Measurements from ENCODE around the gene SOX6. TPM values are rescaled to one million over a fixed set of nuclear protein-coding genes. Genes with fewer than 3 reads are reported as not detected.

SOX6 gene
- total and polyA plus RNA-seq, 2 donors (not counting 3 experiments of a cell fraction or from before 2014, with no cell fraction given), result 0.14 to 3.7 TPM

DNA sequence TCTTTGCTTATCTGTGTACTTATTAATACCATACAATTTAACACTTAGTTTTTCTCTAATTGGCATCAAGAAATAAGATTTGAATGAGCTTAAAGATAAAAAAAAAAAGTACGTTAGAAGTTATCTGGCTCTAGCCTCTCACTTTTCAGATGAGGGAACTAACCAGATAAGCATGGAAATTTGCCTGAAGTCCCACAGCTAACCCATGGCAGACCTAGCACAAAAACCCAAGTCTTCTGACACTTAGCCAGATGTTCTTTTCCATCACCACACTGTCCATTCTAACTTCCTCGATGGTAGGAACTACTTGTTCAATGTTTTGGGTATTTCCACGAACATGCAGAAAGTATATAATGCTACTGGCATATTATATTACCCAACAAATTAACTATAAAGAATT is 7.4 kb upstream of the SOX6 start:
- Histone ChIP-seq H3K9ac (replicated peaks; ENCODE audit: extremely low read depth, insufficient read depth, low read length) (no peak overlapping the region), H3K9me1 (replicated peaks; ENCODE audit: control insufficient read depth, extremely low read depth, insufficient read depth, low read length) (no peaks in the 10 kb centered on the region), H3K4me3 (replicated peaks in 1 of 3; ENCODE audit: insufficient read depth in 1 of 3, low read depth in 1 of 3, low read length in 3 of 3) (no peak overlapping the region), H4K20me1 (replicated peaks; ENCODE audit: control insufficient read depth, extremely low read depth, insufficient read depth, low read length) (no peaks in the 10 kb centered on the region), H2AFZ (ENCODE audit: low read depth, low read length) (no peak overlapping the region), H3K9me3 (replicated peaks; ENCODE audit: control insufficient read depth, insufficient read depth, low read length) (no peaks in the 10 kb centered on the region), H3K4me1 (ENCODE audit: control insufficient read depth, extremely low read depth, insufficient read depth, low read length) (no peaks in the 10 kb centered on the region), H3K27me3 (ENCODE audit: control insufficient read depth in 2 of 2, insufficient read depth in 2 of 2, low read length in 2 of 2) (no peaks in the 10 kb centered on the region), H3K4me2 (ENCODE audit: insufficient read depth, low read length) (no peak overlapping the region), H3K36me3 (ENCODE audit: control insufficient read depth in 2 of 2, extremely low read depth in 1 of 2, insufficient read depth in 2 of 2, low read length in 2 of 2) (no peaks in the 10 kb centered on the region), H3K79me2 (ENCODE audit: control insufficient read depth, insufficient read depth, low read length) (no peaks in the 10 kb centered on the region), H3K27ac (ENCODE audit: insufficient read depth, low read depth, low read length) (no peak overlapping the region)
- no peak for TF ChIP-seq EZH2 (IDR thresholded peaks at IDR 0.05; ENCODE audit: borderline replicate concordance, low read depth, low read length, severe bottlenecking)
- no peak for TF ChIP-seq GATA2 (IDR thresholded peaks at IDR 0.05; ENCODE audit: insufficient read depth, insufficient read length, low read depth, low read length)
- TF ChIP-seq, protein P1, sequence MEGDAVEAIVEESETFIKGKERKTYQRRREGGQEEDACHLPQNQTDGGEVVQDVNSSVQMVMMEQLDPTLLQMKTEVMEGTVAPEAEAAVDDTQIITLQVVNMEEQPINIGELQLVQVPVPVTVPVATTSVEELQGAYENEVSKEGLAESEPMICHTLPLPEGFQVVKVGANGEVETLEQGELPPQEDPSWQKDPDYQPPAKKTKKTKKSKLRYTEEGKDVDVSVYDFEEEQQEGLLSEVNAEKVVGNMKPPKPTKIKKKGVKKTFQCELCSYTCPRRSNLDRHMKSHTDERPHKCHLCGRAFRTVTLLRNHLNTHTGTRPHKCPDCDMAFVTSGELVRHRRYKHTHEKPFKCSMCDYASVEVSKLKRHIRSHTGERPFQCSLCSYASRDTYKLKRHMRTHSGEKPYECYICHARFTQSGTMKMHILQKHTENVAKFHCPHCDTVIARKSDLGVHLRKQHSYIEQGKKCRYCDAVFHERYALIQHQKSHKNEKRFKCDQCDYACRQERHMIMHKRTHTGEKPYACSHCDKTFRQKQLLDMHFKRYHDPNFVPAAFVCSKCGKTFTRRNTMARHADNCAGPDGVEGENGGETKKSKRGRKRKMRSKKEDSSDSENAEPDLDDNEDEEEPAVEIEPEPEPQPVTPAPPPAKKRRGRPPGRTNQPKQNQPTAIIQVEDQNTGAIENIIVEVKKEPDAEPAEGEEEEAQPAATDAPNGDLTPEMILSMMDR (IDR thresholded peaks at IDR 0.05; ENCODE audit: extremely low read depth in 1 of 2, insufficient read depth in 1 of 2, low read depth in 1 of 2, low read length in 2 of 2), result no peak
- no peak for TF ChIP-seq POLR2AphosphoS5 (IDR thresholded peaks at IDR 0.05; ENCODE audit: insufficient read depth, low read depth, low read length)
- TF ChIP-seq JUN (IDR thresholded peaks at IDR 0.05; ENCODE audit: borderline replicate concordance, insufficient read depth, insufficient read length, low read depth), result no peak
- TF ChIP-seq, protein P2, sequence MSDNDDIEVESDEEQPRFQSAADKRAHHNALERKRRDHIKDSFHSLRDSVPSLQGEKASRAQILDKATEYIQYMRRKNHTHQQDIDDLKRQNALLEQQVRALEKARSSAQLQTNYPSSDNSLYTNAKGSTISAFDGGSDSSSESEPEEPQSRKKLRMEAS (IDR thresholded peaks at IDR 0.05; ENCODE audit: insufficient read depth, insufficient read length), result no peak
- TF ChIP-seq POLR2A (IDR thresholded peaks at IDR 0.05; ENCODE audit: low read depth, low read length), result no peak
- ChIA-PET POLR2A (no interaction called here), CTCF (no interaction called here)
- no peak for FAIRE-seq
- intact Hi-C loops (cut with micrococcal nuclease), result no loop called here
- DNase-seq (ENCODE audit: low read depth, low spot score), result no peak
- no TSS peak for BruUV-seq (replicated peaks)
- dilution Hi-C loops (cut with MboI; ENCODE audit: extremely low pct_ligation_motif_present, low sequenced_read_pairs), result no loop called here
